Forelimb muscle (tissue), 1 donor: Measurements from ENCODE around the gene ITSN1. TPM values are rescaled to one million over a fixed set of nuclear protein-coding genes. Genes with fewer than 3 reads are reported as not detected.

Experiments used
- polyA plus RNA-seq: library from polyadenylated mRNA; unstranded; fragments of 120-200 nt; gene quantifications from one replicate; pipeline ENCODE4 v1.2.1, GENCODE V29; 2013; ENCODE audit not compliant: insufficient read length

ITSN1 gene
- polyA plus RNA-seq, 1 donor = 32.7 TPM

Other genes with a start within 250 kb of the ITSN1 start
- 53.2 TPM for gene IFNGR2, start 239.1 kb upstream of the ITSN1 start, polyA plus RNA-seq
- gene TMEM50B, start 162.5 kb upstream of the ITSN1 start, polyA plus RNA-seq = 18.2 TPM
- gene DNAJC28, start 150.8 kb upstream of the ITSN1 start, polyA plus RNA-seq = 2.9 TPM
- gene GART, start 100.4 kb upstream of the ITSN1 start, polyA plus RNA-seq = 51.3 TPM
- gene SON, start 99.5 kb upstream of the ITSN1 start, polyA plus RNA-seq = 209 TPM
- 22.9 TPM for gene DONSON, start 53.8 kb upstream of the ITSN1 start, polyA plus RNA-seq
- 28.8 TPM for gene CRYZL1, start 760 bp upstream of the ITSN1 start, polyA plus RNA-seq